ENCODE results near the gene GOSR1. TPM values are rescaled to one million over a fixed set of nuclear protein-coding genes. Genes with fewer than 3 reads are reported as not detected.
A peak's percentile ranks its signal among the peaks of the same experiment; 100 is the strongest.
"Not testable (repeated sequence)": the region's sequence is repeated elsewhere in the genome, so short reads cannot be mapped to it uniquely, and the experiment has no call there.

Gene GOSR1
- total RNA-seq, 2 experiments from 2014 or later: 45.3 to 49.3 TPM

DNA sequence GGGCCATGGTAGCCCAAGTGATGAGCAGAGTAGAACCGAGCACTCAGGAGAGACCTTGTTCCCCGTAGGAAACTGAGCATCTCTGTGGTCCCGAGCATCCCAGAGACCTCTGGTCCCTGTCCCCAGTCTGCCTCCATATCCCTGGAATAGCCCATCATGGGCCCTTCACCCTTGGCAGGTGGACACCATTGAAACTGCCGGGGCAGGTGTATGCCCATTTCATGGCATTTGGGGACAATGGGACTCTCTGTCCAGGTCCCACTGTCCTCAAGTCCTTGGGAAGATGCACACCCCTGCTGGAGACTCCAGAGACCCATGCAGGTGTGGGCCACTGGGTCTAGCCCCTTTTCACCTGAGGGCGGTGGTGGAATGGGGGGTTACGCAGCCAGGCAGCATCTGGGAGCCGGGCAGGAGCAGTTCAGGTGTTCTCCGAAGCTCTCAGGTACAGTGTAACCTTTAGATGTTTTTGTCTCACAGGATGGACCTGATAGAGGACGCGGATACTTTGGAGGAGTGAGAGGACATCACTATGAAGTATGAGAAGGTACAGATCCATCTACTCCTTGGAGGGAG is 75.9 kb downstream of the GOSR1 start:
- ATAC-seq (no peak), DNase-seq (no peak)
- Mint-ChIP-seq H3K27me3 (no peaks in the 10 kb centered on the region), H3K4me1 (peaks cover 15% of the 10 kb centered on the region), H3K9me3 (ENCODE audit: low read depth) (no peaks in the 10 kb centered on the region), H3K4me3 (no peak overlapping the region), H3K27ac (no peak overlapping the region), H3K36me3 (no peaks in the 10 kb centered on the region)
- CTCF ChIA-PET: no interaction called here

- H3K27ac Mint-ChIP-seq; DNase-seq; H3K36me3 Mint-ChIP-seq; H3K27me3 Mint-ChIP-seq; H3K4me3 Mint-ChIP-seq; H3K9me3 Mint-ChIP-seq (ENCODE audit: low read depth); ATAC-seq: not testable (repeated sequence)
- peaks cover 15% of the 10 kb centered on the region for H3K4me1 Mint-ChIP-seq
- CTCF ChIA-PET: interaction anchor here (1.2 kb wide), 1 partner anchor 12 kb away, joined by 3 read pairs; no protein-coding TSS in a partner anchor
Measured at GRCh38 chr17:30553823-30554440, 76.7 kb downstream of the GOSR1 start.

DNA sequence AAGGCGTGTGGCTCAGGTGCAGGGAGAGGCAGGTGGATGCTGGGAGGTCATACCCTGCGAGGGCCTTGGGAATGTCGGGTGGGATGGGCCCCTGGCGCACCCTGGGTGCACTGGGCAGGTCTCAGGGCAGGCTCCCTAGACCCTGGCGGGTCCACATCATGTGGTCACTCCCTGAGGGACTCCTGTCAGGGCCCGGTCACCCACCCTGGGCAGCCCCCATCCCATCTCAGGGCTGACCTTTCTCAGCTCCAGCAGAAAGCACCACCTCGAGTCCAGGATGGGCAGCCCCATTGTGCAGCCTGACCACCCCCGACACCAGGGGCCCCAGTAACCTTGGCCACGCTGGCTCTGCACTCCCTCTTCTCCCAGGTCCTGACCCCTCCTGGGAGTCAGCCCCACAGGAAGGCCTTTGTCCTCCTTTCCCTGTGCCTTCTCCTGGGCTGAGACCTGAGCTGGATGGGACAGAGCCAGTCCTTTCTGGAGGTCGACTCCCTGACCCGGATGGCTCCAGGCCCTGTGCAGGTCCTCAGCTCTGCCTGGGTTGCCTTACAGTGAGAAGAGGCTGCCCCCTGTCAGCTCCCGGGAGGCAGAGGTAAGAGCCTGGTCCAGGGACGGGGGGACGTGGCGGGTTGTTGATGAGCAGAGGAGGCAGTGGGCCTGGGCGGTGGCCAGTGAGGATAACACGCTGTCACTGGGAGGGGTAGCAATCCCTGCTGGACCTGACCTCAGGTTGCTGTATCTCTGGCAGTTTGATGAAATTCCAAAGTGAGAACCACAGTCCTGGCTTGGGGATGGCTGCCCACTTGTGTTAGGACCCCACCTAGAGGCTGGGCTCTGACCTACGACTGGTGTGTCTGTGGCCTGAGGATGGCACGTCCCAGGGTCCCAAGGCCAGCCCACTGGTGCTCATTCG is 77.9 kb downstream of the GOSR1 start:
- CTCF ChIA-PET: interaction anchor here (0.6 to 1.2 kb wide), 2 partner anchors 13 to 78 kb away, joined by 3 read pairs; no protein-coding TSS in a partner anchor
- Mint-ChIP-seq H3K27ac (no peak overlapping the region), H3K9me3 (ENCODE audit: low read depth) (no peaks in the 10 kb centered on the region), H3K27me3 (no peaks in the 10 kb centered on the region), H3K36me3 (no peaks in the 10 kb centered on the region), H3K4me1 (peaks cover 15% of the 10 kb centered on the region), H3K4me3 (no peak overlapping the region)
- DNase-seq (no peak), ATAC-seq (no peak)

DNA sequence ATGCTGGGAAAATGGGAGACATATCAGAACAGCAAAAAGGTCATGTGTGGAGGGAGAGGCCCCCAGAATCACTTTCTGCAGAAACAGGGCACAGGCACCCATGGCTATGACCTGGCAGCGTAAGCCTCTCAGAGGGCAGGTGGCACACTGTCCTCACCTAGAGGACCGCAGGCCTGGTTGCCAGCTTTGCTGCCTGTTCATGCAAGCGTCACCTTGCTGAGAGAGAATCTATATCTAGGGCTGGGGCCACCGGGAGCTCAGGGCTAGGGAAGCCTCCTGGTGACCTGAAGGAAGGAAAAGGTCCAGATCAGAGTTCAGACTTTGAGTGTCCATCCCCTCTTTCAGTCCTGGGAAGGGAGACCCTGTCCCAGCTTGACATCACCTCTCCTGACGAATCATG is 78.7 kb downstream of the GOSR1 start:
- H3K36me3 Mint-ChIP-seq: no peaks in the 10 kb centered on the region
- H3K27ac Mint-ChIP-seq: no peak overlapping the region
- peak; percentile 37 for DNase-seq
- H3K4me3 Mint-ChIP-seq: no peak overlapping the region
- H3K27me3 Mint-ChIP-seq: no peaks in the 10 kb centered on the region
- H3K4me1 Mint-ChIP-seq: peaks cover 9% of the 10 kb centered on the region
- no peak for ATAC-seq
- no peaks in the 10 kb centered on the region for H3K9me3 Mint-ChIP-seq (ENCODE audit: low read depth)
- CTCF ChIA-PET: no interaction called here

DNA sequence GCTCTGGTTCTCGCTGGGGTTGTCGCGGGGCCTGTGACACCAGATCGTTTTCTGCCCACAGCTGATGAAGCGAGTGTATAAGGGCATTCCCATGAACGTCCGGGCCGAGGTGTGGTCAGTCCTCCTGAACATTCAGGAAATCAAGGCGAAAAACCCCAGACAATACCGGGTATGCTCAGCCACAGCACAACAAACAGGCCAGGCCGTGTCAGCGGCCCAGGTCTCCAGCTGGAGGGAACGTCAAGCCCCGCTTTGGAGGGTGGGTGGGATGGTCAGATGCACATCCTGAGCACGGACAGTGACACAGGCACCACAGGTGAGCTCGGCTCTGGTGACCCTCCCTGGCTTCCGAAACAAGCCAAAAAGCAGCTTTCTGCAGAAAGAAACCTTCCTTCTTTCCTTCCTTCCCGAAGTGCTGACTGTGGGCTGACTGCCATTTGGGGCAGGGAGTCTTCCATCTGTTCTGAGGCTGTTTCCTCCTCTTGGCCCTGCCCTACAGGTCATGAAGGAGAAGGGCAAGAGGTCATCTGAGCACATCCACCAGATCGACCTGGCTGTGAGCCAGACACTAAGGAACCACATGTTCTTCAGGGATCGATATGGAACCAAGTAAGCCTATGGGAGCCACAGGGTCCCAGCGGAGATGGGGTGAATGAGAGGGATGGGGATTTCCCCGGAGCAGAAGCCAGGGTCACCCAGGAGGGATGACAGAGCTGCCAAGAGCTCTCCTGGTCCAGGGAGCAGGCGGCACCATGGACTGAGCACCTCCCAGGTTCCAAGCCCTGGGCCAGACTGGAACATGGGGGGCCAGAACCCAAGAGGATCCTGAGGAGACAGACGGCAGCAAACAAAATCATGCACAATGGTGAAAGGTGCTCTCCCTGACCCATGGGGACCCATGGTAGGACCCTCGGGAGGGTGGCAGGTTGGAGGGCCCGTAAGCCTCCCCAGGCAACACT is 79.4 kb downstream of the GOSR1 start:
- DNase-seq (peak; percentile 31), ATAC-seq (no peak)
- H3K27ac Mint-ChIP-seq: no peak overlapping the region
- no peak overlapping the region for H3K4me3 Mint-ChIP-seq
- CTCF ChIA-PET: no interaction called here
- peaks cover 5% of the 10 kb centered on the region for H3K4me1 Mint-ChIP-seq
- H3K9me3 Mint-ChIP-seq (ENCODE audit: low read depth): no peaks in the 10 kb centered on the region
- H3K27me3 Mint-ChIP-seq: peaks cover 3% of the 10 kb centered on the region
- H3K36me3 Mint-ChIP-seq: no peaks in the 10 kb centered on the region

DNA sequence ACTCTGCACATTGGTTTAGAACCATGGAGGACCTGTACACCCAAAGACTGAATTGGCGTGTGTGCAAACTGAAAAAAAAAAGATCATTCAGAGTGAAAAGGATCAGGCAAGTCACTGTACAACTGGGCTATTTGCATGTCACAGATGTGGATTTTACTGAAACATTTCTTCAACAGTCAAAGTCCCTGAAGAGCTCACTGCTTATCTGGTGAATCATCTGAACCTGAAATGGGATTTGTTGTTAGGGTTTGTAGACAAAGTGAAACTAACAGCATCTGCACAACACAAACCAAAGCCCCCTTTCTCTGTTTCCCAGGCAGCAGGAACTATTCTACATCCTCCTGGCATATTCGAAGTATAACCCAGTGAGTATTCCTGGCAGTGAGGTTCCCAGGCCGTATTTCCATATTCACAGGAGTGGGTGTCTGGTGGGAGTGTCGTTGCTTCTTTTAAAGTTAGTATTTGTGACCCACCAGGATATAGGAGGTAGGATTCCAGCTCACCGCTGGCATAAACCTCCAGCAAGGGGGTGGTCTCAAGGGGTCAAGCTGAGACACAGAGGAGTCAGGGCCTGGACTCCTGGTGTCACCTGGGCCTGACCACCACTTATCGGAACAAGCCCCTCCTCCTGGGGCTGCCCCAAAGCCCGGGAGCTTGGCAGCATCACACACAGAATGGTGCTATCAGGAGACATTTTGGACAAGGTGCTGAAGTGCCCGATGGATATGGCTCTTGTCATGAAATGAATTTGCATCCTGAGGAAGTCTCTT is 80.9 kb downstream of the GOSR1 start:
- peak; percentile 29 for DNase-seq
- Mint-ChIP-seq H3K4me1 (peaks cover 5% of the 10 kb centered on the region), H3K9me3 (ENCODE audit: low read depth) (no peaks in the 10 kb centered on the region), H3K27ac (no peak overlapping the region), H3K27me3 (peaks cover 11% of the 10 kb centered on the region), H3K36me3 (no peaks in the 10 kb centered on the region), H3K4me3 (no peak overlapping the region)
- CTCF ChIA-PET: no interaction called here
- no peak for ATAC-seq

- H3K9me3 Mint-ChIP-seq (ENCODE audit: low read depth): no peaks in the 10 kb centered on the region
- H3K36me3 Mint-ChIP-seq: no peaks in the 10 kb centered on the region
- ATAC-seq (no peak), DNase-seq (peak; percentile 39)
- peaks cover 5% of the 10 kb centered on the region for H3K4me1 Mint-ChIP-seq
- H3K27me3 Mint-ChIP-seq: peaks cover 13% of the 10 kb centered on the region
- H3K4me3 Mint-ChIP-seq: no peak overlapping the region
- H3K27ac Mint-ChIP-seq: no peak overlapping the region
- CTCF ChIA-PET: no interaction called here
Measured at GRCh38 chr17:30558686-30559545, 81.7 kb downstream of the GOSR1 start.

DNA sequence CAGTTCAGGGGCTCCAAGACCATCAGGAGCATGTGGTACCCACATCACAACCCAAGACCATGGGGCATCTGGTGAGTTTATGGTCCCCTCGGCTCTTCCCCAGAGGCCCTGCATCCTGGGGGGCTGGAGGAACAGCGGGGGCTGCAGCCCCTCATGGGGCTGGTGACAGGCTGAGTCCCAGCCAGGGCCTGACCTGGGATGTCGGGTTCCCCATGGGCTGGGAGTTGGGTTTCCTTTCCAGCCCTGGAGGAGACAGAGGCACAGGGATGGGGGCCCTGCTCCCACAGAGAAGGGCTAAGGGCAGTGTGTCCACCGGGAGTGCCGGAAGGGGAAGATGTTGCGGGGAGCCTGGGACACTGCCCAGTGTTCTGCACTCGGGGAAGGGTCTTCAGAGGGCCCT is 82.4 kb downstream of the GOSR1 start:
- H3K4me3 Mint-ChIP-seq: no peak overlapping the region
- CTCF ChIA-PET: no interaction called here

GRCh38 chr17:30560117-30561026 is 83.2 kb downstream of the GOSR1 start:
- not testable (repeated sequence) for H3K4me3 Mint-ChIP-seq; ATAC-seq; H3K9me3 Mint-ChIP-seq (ENCODE audit: low read depth); H3K27ac Mint-ChIP-seq; H3K36me3 Mint-ChIP-seq; H3K4me1 Mint-ChIP-seq
- H3K27me3 Mint-ChIP-seq: peaks cover 16% of the 10 kb centered on the region
- CTCF ChIA-PET: interaction anchor here (0.6 kb wide), 1 partner anchor 33 kb away, joined by 3 read pairs; no protein-coding TSS in a partner anchor
- DNase-seq: peak; percentile 34

More for the DNA sequence above, 82.4 kb downstream of the GOSR1 start:
- no peaks in the 10 kb centered on the region for H3K36me3 Mint-ChIP-seq
- no peak for DNase-seq
- H3K27ac Mint-ChIP-seq: no peak overlapping the region
- H3K4me1 Mint-ChIP-seq: peaks cover 8% of the 10 kb centered on the region
- ATAC-seq: no peak
- H3K27me3 Mint-ChIP-seq: peaks cover 16% of the 10 kb centered on the region
- no peaks in the 10 kb centered on the region for H3K9me3 Mint-ChIP-seq (ENCODE audit: low read depth)

DNA sequence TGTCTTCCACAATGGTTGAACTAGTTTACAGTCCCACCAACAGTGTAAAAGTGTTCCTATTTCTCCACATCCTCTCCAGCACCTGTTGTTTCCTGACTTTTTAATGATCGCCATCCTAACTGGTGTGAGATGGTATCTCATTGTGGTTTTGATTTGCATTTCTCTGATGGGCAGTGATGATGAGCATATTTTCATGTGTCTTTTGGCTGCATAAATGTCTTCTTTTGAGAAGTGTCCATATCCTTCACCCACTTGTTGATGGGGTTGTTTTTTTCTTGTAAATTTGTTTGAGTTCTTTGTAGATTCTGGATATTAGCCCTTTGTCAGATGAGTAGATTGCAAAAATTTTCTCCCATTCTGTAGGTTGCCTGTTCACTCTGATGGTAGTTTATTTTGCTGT is 84.6 kb downstream of the GOSR1 start:
- H3K36me3 Mint-ChIP-seq; H3K4me1 Mint-ChIP-seq; H3K4me3 Mint-ChIP-seq; H3K27ac Mint-ChIP-seq; ATAC-seq; H3K9me3 Mint-ChIP-seq (ENCODE audit: low read depth); DNase-seq; CTCF ChIA-PET: not testable (repeated sequence)
- H3K27me3 Mint-ChIP-seq: peaks cover 18% of the 10 kb centered on the region
